Measurements from ENCODE around the gene HEATR5B. TPM values are rescaled to one million over a fixed set of nuclear protein-coding genes. Genes with fewer than 3 reads are reported as not detected.
"Not testable (repeated sequence)": the region's sequence is repeated elsewhere in the genome, so short reads cannot be mapped to it uniquely, and the experiment has no call there.

Gene HEATR5B
- total RNA-seq, 4 donors from 2014 or later: 34.3 to 52.7 (median 44.5) TPM

GRCh38 chr2:36952748-36953197 is 131.4 kb downstream of the HEATR5B start:
- 93 to 96% methylated on average over 3 of the region's 3 CpGs for WGBS, 2 donors
- no peak overlapping the region for H3K27ac ChIP-seq
- intact Hi-C loops (cut with DNase I): no loop called here

GRCh38 chr2:36951574-36951973 is 132.6 kb downstream of the HEATR5B start:
- no peaks in the 10 kb centered on the region for H3K27me3 ChIP-seq
- peaks cover 7 to 10% of the 10 kb centered on the region in 2 donors for H3K4me1 ChIP-seq
- no peaks in the 10 kb centered on the region for H3K36me3 ChIP-seq
- TF ChIP-seq POLR2A (IDR thresholded peaks at IDR 0.05): no peak
- TF ChIP-seq CTCF (IDR thresholded peaks at IDR 0.05): no peak
- no peaks in the 10 kb centered on the region for H3K9me3 ChIP-seq
- intact Hi-C loops (cut with DNase I): no loop called here
- no peak for DNase-seq
- 89 to 97% methylated on average over 7 of the region's 7 CpGs for WGBS, 2 donors
- no peak overlapping the region for H3K4me3 ChIP-seq (replicated peaks in 1 of 3)
- H3K27ac ChIP-seq: no peak overlapping the region

More at GRCh38 chr2:36952748-36953197, 131.4 kb downstream of the HEATR5B start:
- Histone ChIP-seq H3K4me1 (peaks cover 7 to 10% of the 10 kb centered on the region in 2 donors), H3K4me3 (replicated peaks in 1 of 3) (no peak overlapping the region), H3K27me3 (no peaks in the 10 kb centered on the region), H3K9me3 (no peaks in the 10 kb centered on the region), H3K36me3 (no peaks in the 10 kb centered on the region)
- no peak for TF ChIP-seq CTCF (IDR thresholded peaks at IDR 0.05)
- no peak for TF ChIP-seq POLR2A (IDR thresholded peaks at IDR 0.05)
- peak in 1 of 2 donors; percentile 37 for DNase-seq

GRCh38 chr2:36951027-36951518 is 133.1 kb downstream of the HEATR5B start:
- Histone ChIP-seq H3K4me1 (peaks cover 7 to 10% of the 10 kb centered on the region in 2 donors), H3K27me3 (no peaks in the 10 kb centered on the region), H3K9me3 (no peaks in the 10 kb centered on the region), H3K27ac (no peak overlapping the region), H3K4me3 (replicated peaks in 1 of 3) (no peak overlapping the region), H3K36me3 (no peaks in the 10 kb centered on the region)
- no peak for DNase-seq
- intact Hi-C loops (cut with DNase I): no loop called here
- no peak for TF ChIP-seq CTCF (IDR thresholded peaks at IDR 0.05)
- no peak for TF ChIP-seq POLR2A (IDR thresholded peaks at IDR 0.05)
- 92 to 97% methylated on average over 2 of the region's 2 CpGs for WGBS, 2 donors

GRCh38 chr2:36949845-36950244 is 134.3 kb downstream of the HEATR5B start:
- 82% methylated on average over 1 of the region's 1 CpG for WGBS, 2 donors
- peaks cover 7 to 10% of the 10 kb centered on the region in 2 donors for H3K4me1 ChIP-seq
- no peaks in the 10 kb centered on the region for H3K36me3 ChIP-seq
- TF ChIP-seq CTCF (IDR thresholded peaks at IDR 0.05) (no peak), POLR2A (IDR thresholded peaks at IDR 0.05) (no peak)
- H3K27ac ChIP-seq: no peak overlapping the region
- no peaks in the 10 kb centered on the region for H3K27me3 ChIP-seq
- no peak for DNase-seq
- H3K9me3 ChIP-seq: no peaks in the 10 kb centered on the region
- no peak overlapping the region for H3K4me3 ChIP-seq (replicated peaks in 1 of 3)
- intact Hi-C loops (cut with DNase I): no loop called here

- DNase-seq; intact Hi-C loops (cut with DNase I): not testable (repeated sequence)
- WGBS, 2 donors: 92 to 97% methylated on average over 10 of the region's 10 CpGs
Observed at GRCh38 chr2:36945240-36945639, 138.9 kb downstream of the HEATR5B start.

More at GRCh38 chr2:36945240-36945639, 138.9 kb downstream of the HEATR5B start:
- not testable (repeated sequence) for H3K4me3 ChIP-seq (replicated peaks in 1 of 3); H3K27ac ChIP-seq; H3K4me1 ChIP-seq; H3K27me3 ChIP-seq; H3K36me3 ChIP-seq; H3K9me3 ChIP-seq
